Tongue (tissue), 2 donors: ENCODE results near the gene MRPL27. TPM values are rescaled to one million over a fixed set of nuclear protein-coding genes. Genes with fewer than 3 reads are reported as not detected.
A peak's percentile ranks its signal among the peaks of the same experiment; 100 is the strongest.
"Not testable (repeated sequence)": the region's sequence is repeated elsewhere in the genome, so short reads cannot be mapped to it uniquely, and the experiment has no call there.

Source experiments
- DNase-seq: peaks from one replicate; pipeline ENCODE4 v3.0.0-alpha.2; 2015
- total RNA-seq: library from RNA; depleted of rRNA; stranded (reverse); fragments of >200 nt; gene quantifications from one replicate; pipeline ENCODE4 v1.2.3, GENCODE V29; 2014

Gene MRPL27
- 32.2 TPM for total RNA-seq

GRCh38 chr17:50372758-50373556 lies at the start of gene MRPL27, which contains the start of gene EME1:
TSS of gene MRPL27 (minus strand) at chr17:50373184. CDS start at chr17:50373170, 14 bp downstream.
TSS of gene EME1 (plus strand) at chr17:50373229. CDS start at chr17:50375209, 1,980 bp downstream.
- peak; percentile 96 for DNase-seq

DNA sequence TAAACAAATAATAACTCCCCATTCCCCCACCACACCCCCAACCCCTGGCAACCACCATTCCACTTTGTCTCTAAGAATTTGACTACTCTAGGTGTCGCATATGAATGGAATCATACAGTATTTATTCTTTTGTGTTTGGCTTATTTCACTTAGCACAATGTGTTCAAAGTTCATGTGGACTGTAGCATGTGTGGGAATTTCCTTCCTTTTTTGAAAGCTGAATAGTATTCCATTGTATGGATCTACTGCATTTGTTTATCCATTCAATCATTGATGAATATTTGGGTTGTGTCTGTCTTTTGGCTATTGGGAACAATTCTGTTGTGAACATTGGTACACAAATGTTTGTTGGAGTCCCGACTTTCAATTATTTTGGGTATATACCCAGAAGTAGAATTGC lies 49.8 kb upstream of the MRPL27 start:
- no peak for DNase-seq

DNA sequence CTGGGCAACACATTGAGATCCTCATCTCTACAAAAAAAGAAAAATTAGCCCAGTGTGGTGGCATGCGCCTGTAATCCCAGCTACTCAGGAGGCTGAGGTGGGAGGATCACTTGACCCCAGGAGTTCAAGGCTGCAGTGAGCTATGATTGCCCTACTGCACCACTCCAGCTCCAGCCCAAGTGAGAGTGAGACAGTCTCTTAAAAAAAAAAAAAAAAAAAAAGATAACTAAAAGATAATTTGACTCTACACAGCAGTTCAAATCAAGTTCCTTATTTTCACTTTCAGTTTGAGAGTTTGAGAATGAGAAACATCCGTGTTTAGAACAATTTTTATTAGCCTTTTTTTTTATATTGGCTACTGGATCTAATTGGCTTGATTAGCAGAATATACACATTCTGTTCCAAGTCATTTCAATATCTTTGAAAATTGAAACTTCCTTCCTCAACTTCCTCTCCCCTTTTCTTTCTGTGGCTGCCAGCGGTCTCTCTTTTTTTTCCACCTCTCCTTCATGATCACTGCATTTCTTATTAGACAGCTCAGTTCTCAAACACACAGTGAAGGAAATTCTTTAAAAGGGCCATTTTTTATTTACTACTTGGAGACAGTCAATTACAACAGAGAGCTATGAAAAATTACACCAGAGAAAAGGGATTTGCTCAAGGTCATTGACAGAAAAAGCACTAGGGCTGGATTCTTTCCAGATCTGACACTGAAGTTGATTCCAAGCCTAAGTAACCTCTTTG lies 48.5 kb upstream of the MRPL27 start:
- DNase-seq, result no peak

DNA sequence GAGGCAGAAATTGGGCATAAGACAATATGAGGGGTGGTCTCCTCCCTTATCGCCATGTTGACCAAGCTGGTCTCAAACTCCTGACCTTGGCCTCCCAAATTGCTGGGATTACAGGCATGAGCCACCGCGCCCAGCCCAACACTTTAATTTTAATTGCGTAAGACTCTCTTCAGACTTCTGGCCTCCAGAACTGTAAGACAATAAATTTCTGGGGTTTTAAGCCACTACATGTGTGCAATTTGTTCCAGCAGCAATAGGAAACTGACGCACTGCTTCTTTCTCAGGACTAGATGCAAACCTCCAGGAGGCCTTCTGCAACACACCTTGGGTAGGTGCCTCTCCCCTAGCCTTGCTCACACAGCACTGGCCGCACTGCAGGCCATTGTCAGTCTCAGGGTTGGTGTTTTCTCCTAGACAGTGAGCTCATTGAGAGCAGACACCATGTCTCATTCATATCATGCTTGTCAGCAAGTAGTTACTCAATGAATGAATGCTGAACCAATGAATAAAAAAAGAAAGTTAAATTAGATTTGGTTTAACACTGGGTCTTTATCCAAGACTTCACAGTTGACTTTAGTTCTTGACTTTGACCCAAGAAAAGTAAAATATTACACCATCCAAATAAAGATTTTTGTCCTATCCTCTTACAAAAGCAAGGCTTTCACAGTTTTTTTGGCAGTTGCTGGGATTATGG lies 47.6 kb upstream of the MRPL27 start:
- peak; percentile 25 for DNase-seq

GRCh38 chr17:50419577-50419976 lies 46.6 kb upstream of the MRPL27 start:
- not testable (repeated sequence) for DNase-seq

DNA sequence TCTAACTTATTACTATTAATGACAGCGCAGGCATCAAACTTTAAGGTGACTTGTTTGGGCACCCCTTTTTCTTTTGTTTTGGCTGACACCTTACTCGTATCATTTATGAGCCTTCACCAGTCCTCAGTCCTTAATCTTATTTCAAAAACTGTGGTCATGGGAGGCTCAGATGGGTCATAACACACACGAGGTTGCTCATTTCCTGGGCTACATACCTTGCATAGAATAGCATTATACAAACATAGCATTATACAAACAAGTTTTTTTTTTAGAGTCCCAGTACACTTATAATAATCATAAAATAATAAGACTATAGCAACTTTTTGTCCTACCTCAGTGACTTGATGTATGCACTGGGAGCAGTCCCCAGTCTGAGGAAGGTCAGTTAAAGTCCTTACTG lies 41.8 kb upstream of the MRPL27 start:
- DNase-seq, result no peak

GRCh38 chr17:50412188-50412732 lies 39.3 kb upstream of the MRPL27 start:
- no peak for DNase-seq

GRCh38 chr17:50407921-50408320 lies 34.9 kb upstream of the MRPL27 start:
- no peak for DNase-seq

DNA sequence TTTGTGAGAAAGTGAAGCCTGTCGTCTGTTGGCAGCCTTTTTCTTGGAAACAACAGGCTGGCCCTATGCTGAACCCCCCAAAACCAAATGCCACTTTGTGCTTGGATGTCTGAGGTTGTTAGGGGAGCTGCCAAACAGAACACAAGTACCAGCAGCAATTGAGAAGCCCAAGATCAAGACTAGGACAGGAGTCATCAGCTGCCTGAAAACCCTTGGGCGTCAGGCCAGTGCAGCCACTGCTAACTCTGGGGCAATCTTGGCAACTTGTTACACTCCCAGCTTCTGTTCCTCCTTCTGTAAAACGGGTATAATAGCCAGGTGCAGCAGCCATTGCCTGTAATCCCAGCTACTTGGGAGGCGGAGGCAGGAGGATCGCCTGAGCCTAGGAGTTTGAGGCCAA lies 33.6 kb upstream of the MRPL27 start:
- no peak for DNase-seq

DNA sequence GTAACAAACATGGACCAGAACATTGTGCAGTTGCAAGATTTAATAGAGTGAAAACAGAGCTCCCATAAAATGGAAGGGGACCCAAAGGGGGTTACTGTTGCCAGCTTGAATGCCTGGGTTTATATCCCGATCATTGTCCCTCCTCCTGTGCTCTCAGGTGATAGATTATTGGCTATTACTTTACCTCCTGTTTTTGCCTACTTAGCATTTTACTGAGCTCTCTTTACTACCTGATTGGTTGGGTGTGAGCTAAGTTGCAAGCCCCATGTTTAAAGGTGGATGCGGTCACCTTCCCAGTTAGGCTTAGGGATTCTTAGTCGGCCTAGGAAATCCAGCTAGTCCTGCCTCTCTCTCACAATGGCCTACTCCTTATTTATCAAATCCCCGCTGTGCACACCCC lies 32.4 kb upstream of the MRPL27 start:
- DNase-seq, result not testable (repeated sequence)

- DNase-seq, result not testable (repeated sequence)
These were observed 26.6 kb upstream of the MRPL27 start for GRCh38 chr17:50399591-50399990.

DNA sequence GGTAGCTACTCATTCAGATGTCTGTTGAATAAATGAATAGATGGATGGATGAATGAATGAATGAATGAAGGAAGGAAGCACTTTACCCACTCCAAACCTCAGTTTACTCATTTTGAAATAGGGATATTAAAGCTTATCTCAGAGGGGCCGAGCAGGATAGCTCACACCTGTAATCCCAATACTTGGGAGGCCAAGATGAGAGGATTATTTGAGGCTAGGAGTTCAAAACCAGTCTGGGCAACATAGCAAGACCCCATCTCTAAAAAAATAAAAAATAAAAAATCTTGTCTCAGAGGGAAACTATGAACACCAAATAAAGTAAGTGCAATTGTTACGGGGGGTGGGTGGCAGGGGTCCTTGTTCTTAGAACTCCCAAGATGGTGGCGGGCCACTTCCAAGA lies 25.7 kb upstream of the MRPL27 start:
- DNase-seq, result not testable (repeated sequence)

DNA sequence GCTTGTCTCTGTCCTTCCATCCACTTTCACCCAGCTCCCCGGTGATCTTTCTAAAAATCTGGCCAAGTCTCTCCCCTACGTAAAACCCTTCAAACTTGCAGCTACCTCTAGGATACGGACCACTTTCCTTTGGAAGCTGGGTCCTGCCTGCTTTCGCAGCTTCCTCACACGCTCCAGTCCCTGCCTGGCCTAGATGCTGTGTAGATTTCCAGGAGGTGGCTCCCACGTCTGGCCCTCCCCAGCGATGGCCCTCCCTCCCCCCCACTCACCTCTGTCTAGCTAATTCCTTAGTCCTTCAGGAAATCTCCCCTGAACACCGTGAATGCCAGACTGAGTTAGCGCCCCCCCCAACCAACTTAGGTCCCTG lies 24.9 kb upstream of the MRPL27 start:
- DNase-seq, result no peak

DNA sequence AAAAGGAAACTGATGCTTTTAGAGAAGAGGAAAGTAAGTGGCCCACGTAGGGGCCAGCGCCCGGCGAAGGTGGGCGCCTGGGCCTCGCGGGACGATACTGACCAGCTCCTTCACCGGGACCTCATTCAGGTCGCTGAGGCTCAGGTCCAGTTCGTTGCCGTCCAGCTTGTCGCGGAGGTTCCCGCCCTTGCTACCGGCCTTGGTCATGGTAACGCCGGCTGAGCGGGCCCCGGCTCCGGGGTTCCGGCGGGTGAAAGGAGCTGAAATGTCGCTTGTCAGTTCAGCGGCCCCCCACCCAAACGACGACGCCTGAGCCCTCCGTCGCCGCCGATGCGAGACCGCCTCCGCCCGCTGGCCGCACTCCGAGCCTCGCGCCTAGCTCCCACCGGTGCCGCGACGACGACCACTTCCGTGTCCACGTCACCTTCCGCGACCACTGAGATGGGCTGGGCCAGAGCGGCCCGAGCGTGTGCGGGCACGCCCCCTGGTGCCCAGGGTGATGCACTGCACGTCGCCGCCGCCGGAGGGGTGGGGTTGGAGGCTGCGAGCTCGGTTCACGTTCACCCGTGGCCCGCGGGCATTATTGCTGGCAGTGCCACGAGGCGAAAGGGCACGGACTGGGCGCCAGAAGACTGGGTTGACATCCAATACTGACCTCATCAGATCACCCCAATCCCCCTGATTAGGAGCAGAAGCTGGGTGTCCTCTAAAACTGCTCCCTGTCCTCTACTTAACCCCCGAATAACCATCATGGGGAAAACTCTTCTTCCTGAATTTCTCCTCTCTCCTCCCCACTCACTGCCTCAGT lies 24.3 kb upstream of the MRPL27 start, which contains the start of gene LRRC59:
Gene LRRC59 (minus strand): TSS at position 413 of the 808 bp plus-strand sequence. CDS start 206 bp downstream, at position 207.
- DNase-seq, result peak; percentile 92

DNA sequence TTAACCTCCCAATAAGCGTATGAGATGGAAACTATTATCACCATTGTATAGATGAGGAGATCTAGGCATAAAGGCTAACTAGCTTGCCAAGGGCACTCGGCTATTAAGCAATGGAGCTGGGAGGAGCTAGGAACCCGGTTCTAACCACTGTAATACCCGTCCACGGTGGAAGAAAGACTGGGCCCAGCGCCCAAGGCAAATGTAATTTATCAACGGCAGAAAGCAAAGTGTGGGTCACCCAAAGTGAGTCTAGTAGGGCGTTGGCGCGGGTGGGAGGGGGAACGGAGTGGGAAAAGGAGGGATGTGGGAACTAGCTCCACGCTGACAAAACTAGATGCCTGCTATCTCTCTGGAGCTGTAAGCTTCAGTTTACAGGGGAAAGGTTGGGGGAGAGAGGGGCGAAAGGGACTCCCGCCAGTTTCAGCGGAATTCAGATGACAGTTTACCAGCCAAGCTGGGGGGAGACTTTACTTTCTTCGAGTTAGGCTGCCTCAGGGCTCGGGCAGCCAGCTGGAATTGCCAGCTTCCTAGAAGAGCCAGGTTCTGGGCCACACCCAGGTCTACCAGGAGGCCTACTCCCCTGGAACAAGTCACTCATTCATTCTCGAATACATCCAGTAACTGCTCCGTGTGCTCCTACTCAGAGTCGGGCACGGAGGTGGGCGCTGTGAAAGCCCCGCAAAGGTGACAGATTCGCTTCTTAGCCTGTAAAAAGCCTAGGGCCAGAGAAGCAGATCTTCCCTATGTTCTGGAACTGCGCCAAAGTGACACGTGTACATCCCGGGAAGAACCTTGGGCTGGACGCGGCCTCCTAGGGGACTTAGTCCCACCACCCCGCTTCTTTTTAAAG lies 23.5 kb upstream of the MRPL27 start:
- DNase-seq, result peak; percentile 70

- no peak for DNase-seq
These were observed 21.7 kb upstream of the MRPL27 start for GRCh38 chr17:50394711-50395110.

DNA sequence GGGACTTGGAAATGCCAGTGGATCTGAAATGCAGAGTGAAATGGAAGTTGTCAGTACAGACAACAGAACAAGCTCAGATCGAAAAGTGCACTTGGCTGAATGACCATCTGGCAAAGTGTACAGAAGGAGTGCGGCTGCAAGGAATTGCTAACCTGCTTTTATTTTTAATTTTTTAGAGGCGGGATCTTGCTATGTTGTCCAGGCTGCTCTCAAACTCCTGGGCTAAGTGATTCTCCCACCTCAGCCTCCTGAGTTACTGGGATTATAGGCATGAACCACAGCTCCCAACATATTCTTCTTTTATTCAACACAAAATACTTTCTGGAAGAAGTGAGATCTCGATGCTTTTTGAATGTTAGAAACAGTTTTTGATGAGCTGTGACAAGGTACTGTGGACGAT lies 20.7 kb upstream of the MRPL27 start:
- DNase-seq, result no peak

- DNase-seq, result no peak
These were observed 19.6 kb upstream of the MRPL27 start for GRCh38 chr17:50392621-50393020.

DNA sequence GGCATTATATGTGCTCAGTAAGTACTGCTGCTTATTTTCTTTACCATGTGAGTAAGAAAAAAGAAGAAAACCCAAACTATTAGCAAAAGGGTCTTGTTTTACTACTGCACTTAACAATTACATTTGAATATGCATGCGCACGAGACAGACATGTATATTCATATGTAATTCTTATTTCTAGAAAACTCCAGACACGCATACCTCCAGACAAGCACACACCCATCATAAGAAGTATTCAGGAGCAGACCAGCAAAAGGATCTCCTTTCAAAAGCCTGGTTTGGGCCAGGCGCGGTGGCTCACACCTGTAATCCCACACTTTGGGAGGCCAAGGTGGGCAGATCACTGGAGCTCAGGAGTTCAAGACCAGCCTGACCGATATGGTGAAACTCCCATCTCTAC lies 16.6 kb upstream of the MRPL27 start:
- no peak for DNase-seq

GRCh38 chr17:50388728-50389127 lies 15.7 kb upstream of the MRPL27 start:
- DNase-seq, result no peak

DNA sequence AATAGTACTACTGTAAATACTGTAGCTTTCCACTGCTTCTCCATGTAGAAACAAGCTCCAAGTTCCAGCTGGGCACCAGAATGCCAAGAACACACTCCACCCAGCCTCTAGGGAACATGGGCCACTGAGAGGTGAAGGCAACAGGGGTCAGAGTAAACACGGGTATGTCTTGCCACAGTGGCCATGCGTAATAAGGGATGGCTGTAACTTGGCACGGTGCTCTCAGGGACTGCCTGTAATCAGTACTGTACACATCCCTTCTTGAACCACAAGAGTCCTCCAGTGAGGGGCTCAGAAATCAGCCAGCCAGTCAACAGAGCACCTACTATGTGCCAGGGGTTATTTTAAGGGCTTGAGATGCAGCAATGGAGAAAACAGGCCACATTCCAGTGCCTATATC lies 13.5 kb upstream of the MRPL27 start:
- DNase-seq, result no peak
